Liver (tissue), 9 donors: ENCODE results near the gene FEZF2. TPM values are rescaled to one million over a fixed set of nuclear protein-coding genes. Genes with fewer than 3 reads are reported as not detected.

Experiments used
- DNase-seq: peaks from one replicate; pipeline ENCODE4 v3.0.0-alpha.2; 2017; ENCODE audit warnings: low spot score
- H3K27ac ChIP-seq, 2 donors: one replicate each; pipeline ENCODE4 v1.7.0; 2013; ENCODE audit warnings: inconsistent platforms in 2 of 2, low read length in 2 of 2, control low read depth in 1 of 2, low read depth in 1 of 2, mild to moderate bottlenecking in 1 of 2
- H3K27me3 ChIP-seq, 4 donors: one replicate each; pipeline versions ENCODE4 v1.6.1 to v1.7.0; 2013; ENCODE audit warnings: low read length in 3 of 4, inconsistent platforms in 1 of 4, mild to moderate bottlenecking in 1 of 4, moderate library complexity in 1 of 4; ENCODE audit not compliant: control insufficient read depth in 4 of 4, insufficient read depth in 4 of 4
- H3K36me3 ChIP-seq, 4 donors: one replicate each; pipeline versions ENCODE4 v1.6.1 to v1.7.0; 2013; ENCODE audit warnings: low read length in 3 of 4, mild to moderate bottlenecking in 3 of 4, low read depth in 1 of 4, moderate library complexity in 1 of 4; ENCODE audit not compliant: control insufficient read depth in 4 of 4, insufficient read depth in 3 of 4
- H3K4me1 ChIP-seq, 4 donors: one replicate each; pipeline versions ENCODE4 v1.6.1 to v1.7.0; 2013; ENCODE audit warnings: low read length in 3 of 4, mild to moderate bottlenecking in 3 of 4, moderate library complexity in 1 of 4; ENCODE audit not compliant: control insufficient read depth in 4 of 4, insufficient read depth in 4 of 4
- H3K4me3 ChIP-seq, 3 donors: one replicate each; pipeline versions ENCODE4 v1.6.1 to v1.7.0; 2013; ENCODE audit warnings: low read length in 3 of 3, control low read depth in 1 of 3, low read depth in 1 of 3, mild to moderate bottlenecking in 1 of 3
- H3K9ac ChIP-seq, 2 donors: one replicate each; pipeline ENCODE4 v1.7.0; 2013; ENCODE audit warnings: low read length in 2 of 2, mild to moderate bottlenecking in 2 of 2, moderate library complexity in 2 of 2, control low read depth in 1 of 2, low read depth in 1 of 2
- H3K9me3 ChIP-seq, 4 donors: one replicate each; pipeline versions ENCODE4 v1.6.1 to v1.7.0; 2013; ENCODE audit warnings: low read length in 3 of 4; ENCODE audit not compliant: control insufficient read depth in 4 of 4
- ATF3 ChIP-seq: IDR thresholded peaks from 2 replicates; pipeline ENCODE4 v1.6.1; 2016; ENCODE audit warnings: antibody characterized with exemption
- CTCF ChIP-seq: fragments of 150-350 bp; IDR thresholded peaks from 2 replicates; pipeline ENCODE4 v1.5.1; 2017; ENCODE audit warnings: improper control_type of control experiment, low read depth, low read length; ENCODE audit not compliant: missing input control
- EGR1 ChIP-seq, 2 donors: IDR thresholded peaks; 2 replicates each; pipeline ENCODE4 v1.6.1; 2016 to 2018; ENCODE audit warnings: antibody characterized with exemption in 2 of 2, low read depth in 2 of 2
- FOXA1 ChIP-seq: IDR thresholded peaks from 2 replicates; pipeline ENCODE4 v1.6.1; 2016; ENCODE audit warnings: antibody characterized with exemption
- FOXA2 ChIP-seq: IDR thresholded peaks from 2 replicates; pipeline ENCODE4 v1.6.1; 2016; ENCODE audit warnings: antibody characterized with exemption
- GABPA ChIP-seq, 2 donors: IDR thresholded peaks in 1 of 2; conservative IDR thresholded peaks in 1 of 2; 2 replicates each; pipeline ENCODE4 v1.6.1; 2016; ENCODE audit warnings: antibody characterized with exemption in 2 of 2, mild to moderate bottlenecking in 1 of 2, moderate library complexity in 1 of 2
- HNF4A ChIP-seq, 2 donors: conservative IDR thresholded peaks; 2 replicates each; pipeline ENCODE4 v1.6.1; 2016; ENCODE audit warnings: antibody characterized with exemption in 2 of 2, mild to moderate bottlenecking in 2 of 2
- HNF4G ChIP-seq: IDR thresholded peaks from 2 replicates; pipeline ENCODE4 v1.6.1; 2016; ENCODE audit warnings: antibody characterized with exemption
- JUND ChIP-seq, 2 donors: IDR thresholded peaks; 2 replicates each; pipeline ENCODE4 v1.6.1; 2016; ENCODE audit warnings: antibody characterized with exemption in 2 of 2
- MAX ChIP-seq: IDR thresholded peaks from 2 replicates; pipeline ENCODE4 v1.6.1; 2016; ENCODE audit warnings: antibody characterized with exemption
- NR2F2 ChIP-seq: IDR thresholded peaks from 2 replicates; pipeline ENCODE4 v1.6.1; 2016; ENCODE audit warnings: antibody characterized with exemption
- RAD21 ChIP-seq, 2 donors: IDR thresholded peaks; 2 replicates each; pipeline ENCODE4 v1.6.1; 2016; ENCODE audit warnings: antibody characterized with exemption in 2 of 2, mild to moderate bottlenecking in 2 of 2
- REST ChIP-seq: IDR thresholded peaks from 2 replicates; pipeline ENCODE4 v1.6.1; 2016; ENCODE audit warnings: antibody characterized with exemption, mild to moderate bottlenecking
- RXRA ChIP-seq, 2 donors: IDR thresholded peaks; 2 replicates each; pipeline ENCODE4 v1.6.1; 2017 to 2018; ENCODE audit warnings: antibody characterized with exemption in 2 of 2, mild to moderate bottlenecking in 1 of 2
- SP1 ChIP-seq: IDR thresholded peaks from 2 replicates; pipeline ENCODE4 v1.6.1; 2018; ENCODE audit warnings: antibody characterized with exemption, mild to moderate bottlenecking
- TAF1 ChIP-seq: conservative IDR thresholded peaks from 2 replicates; pipeline ENCODE4 v1.6.1; 2016; ENCODE audit warnings: antibody characterized with exemption, mild to moderate bottlenecking
- YY1 ChIP-seq: IDR thresholded peaks from 2 replicates; pipeline ENCODE4 v1.6.1; 2016; ENCODE audit warnings: antibody characterized with exemption, mild to moderate bottlenecking
- ZBTB33 ChIP-seq: IDR thresholded peaks from 2 replicates; pipeline ENCODE4 v1.6.1; 2016; ENCODE audit warnings: antibody characterized with exemption
- WGBS: extraction: QIAGEN DNeasy Blood & Tissue Kit; methylation state at CpG from one replicate; pipeline ENCODE4 v1.1.7; 2013; 5-methylcytosine and 5-hydroxymethylcytosine counted together
- polyA plus RNA-seq, 2 donors: library from polyadenylated mRNA; stranded (reverse) in 1 of 2; unstranded in 1 of 2; fragments of 200-250 nt in 1 of 2; fragments of >200 nt in 1 of 2; fragmentation: Nextera tagmentation in 1 of 2; extraction: Ambion mirVana in 1 of 2; gene quantifications; one replicate each; pipeline versions ENCODE4 v1.2.1 to v1.2.3, GENCODE V29; 2013 to 2015
- total RNA-seq, 2 donors: library from RNA; depleted of rRNA; stranded (reverse); fragments of >200 nt; gene quantifications; one replicate each; pipeline ENCODE4 v1.2.3, GENCODE V29; 2014
- donor health status: healthy.
- donor health status: healthy.
- donor health status: healthy.
- donor health status: healthy.
- donor health status: healthy.

The FEZF2 gene
- total and polyA plus RNA-seq, 4 donors, result not detected

GRCh38 chr3:62387251-62387650 is 13.9 kb upstream of the FEZF2 start:
- no peak for DNase-seq
- peaks cover 0 to 4% (median 0%) of the 10 kb centered on the region in 4 donors for H3K27me3 ChIP-seq
- no peaks in the 10 kb centered on the region for H3K4me1 ChIP-seq
- H3K9me3 ChIP-seq, result peaks cover 0 to 6% (median 0%) of the 10 kb centered on the region in 4 donors
- no peak overlapping the region for H3K27ac ChIP-seq
- TF ChIP-seq REST (no peak), EGR1 (IDR thresholded peaks at IDR 0.05; ENCODE audit: low read depth in 2 of 2) (no peak), TAF1 (no peak), HNF4G (no peak), JUND (IDR thresholded peaks at IDR 0.05) (no peak), NR2F2 (no peak)
- 91% methylated on average over 3 of the region's 3 CpGs for WGBS
- H3K36me3 ChIP-seq, result no peaks in the 10 kb centered on the region
- no peak overlapping the region for H3K9ac ChIP-seq
- no peak overlapping the region for H3K4me3 ChIP-seq

- H3K4me1 ChIP-seq, result peaks cover 2 to 8% (median 4%) of the 10 kb centered on the region in 4 donors
- DNase-seq, result no peak
- 4% methylated on average over 21 of the region's 21 CpGs for WGBS
- no peak overlapping the region for H3K27ac ChIP-seq
- peaks cover 0 to 2% (median 0%) of the 10 kb centered on the region in 4 donors for H3K9me3 ChIP-seq
- H3K4me3 ChIP-seq, result no peak overlapping the region
- H3K36me3 ChIP-seq, result no peaks in the 10 kb centered on the region
- H3K9ac ChIP-seq, result no peak overlapping the region
- peaks cover 6 to 39% (median 20%) of the 10 kb centered on the region in 4 donors for H3K27me3 ChIP-seq
- TF ChIP-seq HNF4G (no peak), CTCF (no peak), RAD21 (IDR thresholded peaks at IDR 0.05) (no peak), FOXA2 (no peak), FOXA1 (no peak), EGR1 (IDR thresholded peaks at IDR 0.05; ENCODE audit: low read depth in 2 of 2) (no peak), NR2F2 (no peak), YY1 (no peak), MAX (no peak), ZBTB33 (no peak), HNF4A (conservative IDR thresholded peaks at IDR 0.05) (no peak), TAF1 (no peak), REST (no peak), GABPA (IDR thresholded peaks at IDR 0.05 in 1 of 2, conservative IDR thresholded peaks at IDR 0.05 in 1 of 2) (no peak), SP1 (no peak), ATF3 (no peak), JUND (IDR thresholded peaks at IDR 0.05) (no peak), RXRA (IDR thresholded peaks at IDR 0.05) (no peak)
Measured at GRCh38 chr3:62379321-62379798, 6.0 kb upstream of the FEZF2 start.
